ENCODE results near the gene RHCG.

RHCG gene

DNA sequence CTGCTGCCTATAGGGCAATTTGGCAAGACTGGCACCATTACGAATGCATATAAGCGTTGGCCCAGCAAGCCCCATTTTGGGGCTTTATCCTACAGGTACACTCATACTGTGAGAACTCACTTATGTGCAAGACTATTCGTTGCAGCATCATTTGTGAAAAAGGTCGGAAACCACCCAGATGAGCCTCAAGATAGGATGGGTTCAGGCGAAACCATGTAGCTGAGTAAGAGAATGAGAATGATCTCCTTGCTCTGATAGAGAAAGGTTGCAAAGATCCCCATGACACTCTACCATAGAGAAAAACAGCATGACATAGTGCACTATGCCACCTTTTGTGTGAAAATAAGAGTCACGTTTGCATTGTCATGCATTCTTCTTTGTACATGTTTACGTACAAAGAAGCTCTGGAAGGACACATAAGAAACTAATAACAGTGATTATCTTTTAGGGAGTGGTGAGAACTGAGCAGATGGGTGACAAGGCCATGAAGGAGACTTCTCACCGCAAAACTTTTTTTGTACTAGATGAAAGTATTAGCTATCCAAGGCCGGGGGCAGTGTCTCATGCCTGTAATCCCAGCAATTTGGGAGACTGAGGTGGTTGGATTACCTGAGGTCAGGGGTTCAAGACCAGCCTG, 50.0 kb downstream of the RHCG start:
- Histone ChIP-seq H3K4me3 (ENCODE audit: low read depth, low read length, poor library complexity, severe bottlenecking) (no peak overlapping the region), H3K9ac (ENCODE audit: low read length) (no peak overlapping the region), H3K27me3 (ENCODE audit: insufficient read depth, low read length) (no peaks in the 10 kb centered on the region), H3K79me2 (ENCODE audit: insufficient read depth, low read length) (no peaks in the 10 kb centered on the region), H3K4me2 (ENCODE audit: low read length) (no peak overlapping the region), H3K36me3 (ENCODE audit: insufficient read depth, low read length) (no peaks in the 10 kb centered on the region), H3F3A (ENCODE audit: insufficient read depth, low read length) (no peaks in the 10 kb centered on the region), H3K27ac (ENCODE audit: low read depth, low read length, poor library complexity, severe bottlenecking) (no peak overlapping the region), H3K9me3 (ENCODE audit: low read length) (no peaks in the 10 kb centered on the region), H3K9me2 (ENCODE audit: low read depth, low read length) (no peaks in the 10 kb centered on the region), H4K20me1 (ENCODE audit: insufficient read depth, low read length) (no peaks in the 10 kb centered on the region), H2AFZ (ENCODE audit: low read length) (no peak overlapping the region), H3K4me1 (ENCODE audit: insufficient read depth, low read length, severe bottlenecking) (peaks cover 13% of the 10 kb centered on the region)
- TF ChIP-seq, protein P1, sequence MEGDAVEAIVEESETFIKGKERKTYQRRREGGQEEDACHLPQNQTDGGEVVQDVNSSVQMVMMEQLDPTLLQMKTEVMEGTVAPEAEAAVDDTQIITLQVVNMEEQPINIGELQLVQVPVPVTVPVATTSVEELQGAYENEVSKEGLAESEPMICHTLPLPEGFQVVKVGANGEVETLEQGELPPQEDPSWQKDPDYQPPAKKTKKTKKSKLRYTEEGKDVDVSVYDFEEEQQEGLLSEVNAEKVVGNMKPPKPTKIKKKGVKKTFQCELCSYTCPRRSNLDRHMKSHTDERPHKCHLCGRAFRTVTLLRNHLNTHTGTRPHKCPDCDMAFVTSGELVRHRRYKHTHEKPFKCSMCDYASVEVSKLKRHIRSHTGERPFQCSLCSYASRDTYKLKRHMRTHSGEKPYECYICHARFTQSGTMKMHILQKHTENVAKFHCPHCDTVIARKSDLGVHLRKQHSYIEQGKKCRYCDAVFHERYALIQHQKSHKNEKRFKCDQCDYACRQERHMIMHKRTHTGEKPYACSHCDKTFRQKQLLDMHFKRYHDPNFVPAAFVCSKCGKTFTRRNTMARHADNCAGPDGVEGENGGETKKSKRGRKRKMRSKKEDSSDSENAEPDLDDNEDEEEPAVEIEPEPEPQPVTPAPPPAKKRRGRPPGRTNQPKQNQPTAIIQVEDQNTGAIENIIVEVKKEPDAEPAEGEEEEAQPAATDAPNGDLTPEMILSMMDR (IDR thresholded peaks at IDR 0.05; ENCODE audit: low read length): no peak
- no peak for TF ChIP-seq EZH2 (IDR thresholded peaks at IDR 0.05; ENCODE audit: borderline replicate concordance, low read length)

DNA sequence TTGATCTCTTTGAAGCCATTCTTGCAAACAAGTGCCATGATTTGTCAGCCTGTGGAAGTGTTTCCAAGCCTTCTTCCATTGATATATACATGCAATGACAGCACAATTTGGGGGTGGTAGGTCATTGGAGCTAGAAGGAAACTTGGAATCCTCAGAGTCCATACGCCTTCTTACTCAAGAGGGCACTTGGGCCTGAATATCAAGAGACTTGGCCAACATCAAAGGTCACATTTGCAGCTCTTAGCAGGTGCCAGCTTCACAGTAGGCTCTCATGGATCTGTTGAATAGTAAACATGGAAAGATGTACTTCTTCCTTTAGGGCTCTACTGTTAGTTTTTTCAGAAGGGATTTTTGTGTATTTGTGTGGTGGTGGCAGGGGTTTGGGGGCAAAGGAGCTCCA, 50.9 kb downstream of the RHCG start:
- Histone ChIP-seq H3K79me2 (ENCODE audit: insufficient read depth, low read length) (no peaks in the 10 kb centered on the region), H3K9me2 (ENCODE audit: low read depth, low read length) (no peaks in the 10 kb centered on the region), H3K27me3 (ENCODE audit: insufficient read depth, low read length) (no peaks in the 10 kb centered on the region), H3K4me1 (ENCODE audit: insufficient read depth, low read length, severe bottlenecking) (peaks cover 17% of the 10 kb centered on the region), H3K4me3 (ENCODE audit: low read depth, low read length, poor library complexity, severe bottlenecking) (no peak overlapping the region), H3K9me3 (ENCODE audit: low read length) (no peaks in the 10 kb centered on the region), H3K27ac (ENCODE audit: low read depth, low read length, poor library complexity, severe bottlenecking) (no peak overlapping the region), H3K36me3 (ENCODE audit: insufficient read depth, low read length) (no peaks in the 10 kb centered on the region), H2AFZ (ENCODE audit: low read length) (no peak overlapping the region), H4K20me1 (ENCODE audit: insufficient read depth, low read length) (no peaks in the 10 kb centered on the region), H3K9ac (ENCODE audit: low read length) (no peak overlapping the region), H3F3A (ENCODE audit: insufficient read depth, low read length) (no peaks in the 10 kb centered on the region), H3K4me2 (ENCODE audit: low read length) (no peak overlapping the region)
- TF ChIP-seq EZH2 (IDR thresholded peaks at IDR 0.05; ENCODE audit: borderline replicate concordance, low read length): no peak
- TF ChIP-seq, protein P1 (IDR thresholded peaks at IDR 0.05; ENCODE audit: low read length): no peak

DNA sequence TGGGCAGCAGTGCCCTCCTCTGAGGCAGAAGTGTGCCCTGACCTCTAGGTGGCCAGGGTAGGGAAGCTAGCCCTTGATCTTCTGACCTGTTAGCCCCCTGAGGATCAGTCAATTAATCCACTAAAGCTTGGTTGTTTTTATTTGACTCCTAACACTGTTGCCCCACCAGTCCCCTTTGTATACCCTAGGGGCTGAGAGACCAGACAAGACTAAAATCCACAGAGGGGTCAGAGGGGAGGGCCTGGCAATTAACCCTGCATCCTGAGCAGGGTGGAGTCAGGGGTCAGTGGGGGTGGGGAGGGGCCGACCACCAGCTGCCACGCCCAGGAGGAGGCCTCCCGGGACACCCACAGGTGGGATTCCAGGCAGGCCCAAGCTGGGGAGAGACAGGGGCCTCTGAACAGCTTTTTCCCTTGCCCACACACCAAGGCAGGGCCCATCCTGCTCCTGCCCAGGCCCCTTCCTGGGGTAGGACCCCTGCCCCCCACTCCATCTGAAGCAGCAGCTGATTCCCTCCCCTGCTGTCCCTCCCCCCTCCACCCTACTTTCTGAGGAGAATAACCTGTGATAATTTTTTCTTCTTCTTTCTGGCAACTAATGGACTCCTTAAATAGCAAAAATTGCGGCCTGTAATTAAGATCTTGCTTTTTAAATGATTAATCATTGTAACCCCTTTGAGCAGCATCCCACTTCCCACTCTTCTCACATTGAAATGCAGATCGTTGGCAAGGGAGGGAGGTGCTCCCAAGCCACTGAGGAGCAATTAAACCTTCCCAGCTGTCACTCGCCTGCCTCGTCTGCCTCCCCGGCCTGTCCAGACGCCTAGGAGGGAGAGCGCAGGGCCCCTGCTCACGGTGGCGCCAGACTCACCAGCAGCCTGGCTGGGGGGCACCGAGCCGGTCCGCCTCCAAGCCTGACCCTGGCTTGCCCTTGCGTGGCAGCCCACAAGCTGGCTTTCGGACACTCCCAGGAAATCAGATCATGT, 51.9 kb downstream of the RHCG start:
- Histone ChIP-seq H4K20me1 (ENCODE audit: insufficient read depth, low read length) (no peaks in the 10 kb centered on the region), H3K4me2 (ENCODE audit: low read length) (no peak overlapping the region), H3F3A (ENCODE audit: insufficient read depth, low read length) (no peaks in the 10 kb centered on the region), H2AFZ (ENCODE audit: low read length) (no peak overlapping the region), H3K4me3 (ENCODE audit: low read depth, low read length, poor library complexity, severe bottlenecking) (no peak overlapping the region), H3K27me3 (ENCODE audit: insufficient read depth, low read length) (no peaks in the 10 kb centered on the region), H3K9me3 (ENCODE audit: low read length) (no peaks in the 10 kb centered on the region), H3K36me3 (ENCODE audit: insufficient read depth, low read length) (no peaks in the 10 kb centered on the region), H3K9me2 (ENCODE audit: low read depth, low read length) (no peaks in the 10 kb centered on the region), H3K27ac (ENCODE audit: low read depth, low read length, poor library complexity, severe bottlenecking) (no peak overlapping the region), H3K4me1 (ENCODE audit: insufficient read depth, low read length, severe bottlenecking) (peaks cover 17% of the 10 kb centered on the region), H3K9ac (ENCODE audit: low read length) (no peak overlapping the region), H3K79me2 (ENCODE audit: insufficient read depth, low read length) (no peaks in the 10 kb centered on the region)
- no peak for TF ChIP-seq EZH2 (IDR thresholded peaks at IDR 0.05; ENCODE audit: borderline replicate concordance, low read length)
- TF ChIP-seq, protein P1 (IDR thresholded peaks at IDR 0.05; ENCODE audit: low read length): no peak

Measured in OCI-LY1 (cell line).